ENCODE results near the gene UGT8.

UGT8 gene

GRCh38 chr4:114684462-114684861 is 85.9 kb downstream of the UGT8 start:
- no peak for TF ChIP-seq CTCF (IDR thresholded peaks at IDR 0.05; ENCODE audit: low read depth, low read length, missing control alignments)
- no peak for DNase-seq (ENCODE audit: low read depth)
- no peak overlapping the region for H3K4me3 ChIP-seq (ENCODE audit: low read depth, low read length)
- in situ Hi-C loops (cut with HindIII; ENCODE audit: low sequenced_read_pairs), result no loop called here

GRCh38 chr4:114688059-114688458 is 89.5 kb downstream of the UGT8 start:
- no peak for TF ChIP-seq CTCF (IDR thresholded peaks at IDR 0.05; ENCODE audit: low read depth, low read length, missing control alignments)
- in situ Hi-C loops (cut with HindIII; ENCODE audit: low sequenced_read_pairs), result no loop called here
- no peak for DNase-seq (ENCODE audit: low read depth)
- no peak overlapping the region for H3K4me3 ChIP-seq (ENCODE audit: low read depth, low read length)

- no peak overlapping the region for H3K4me3 ChIP-seq (ENCODE audit: low read depth, low read length)
- in situ Hi-C loops (cut with HindIII; ENCODE audit: low sequenced_read_pairs), result no loop called here
- TF ChIP-seq CTCF (IDR thresholded peaks at IDR 0.05; ENCODE audit: low read depth, low read length, missing control alignments), result no peak
- DNase-seq (ENCODE audit: low read depth), result no peak
Measured at GRCh38 chr4:114690571-114690970, 92.0 kb downstream of the UGT8 start.

DNA sequence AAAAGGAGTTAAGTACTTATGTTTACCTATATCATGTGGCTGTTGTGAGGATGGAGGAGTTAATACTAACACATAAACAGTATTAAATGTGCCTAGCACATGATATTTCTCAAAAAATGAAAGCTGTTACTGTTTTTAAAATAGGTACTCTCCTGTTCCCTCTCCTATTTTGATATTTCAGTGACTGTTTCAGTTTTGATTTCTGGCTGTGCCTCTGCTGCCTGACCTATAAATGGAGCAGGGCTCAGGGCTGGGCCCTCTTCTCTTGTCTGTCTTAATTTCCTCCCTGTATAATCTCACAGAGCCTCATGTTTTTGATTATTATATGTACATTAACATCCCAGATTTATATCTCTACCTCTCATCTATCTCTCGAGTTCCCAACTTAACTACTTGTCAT is 93.3 kb downstream of the UGT8 start:
- no peak for TF ChIP-seq CTCF (IDR thresholded peaks at IDR 0.05; ENCODE audit: low read depth, low read length, missing control alignments)
- no peak for DNase-seq (ENCODE audit: low read depth)
- in situ Hi-C loops (cut with HindIII; ENCODE audit: low sequenced_read_pairs), result no loop called here
- no peak overlapping the region for H3K4me3 ChIP-seq (ENCODE audit: low read depth, low read length)

- no peak for TF ChIP-seq CTCF (IDR thresholded peaks at IDR 0.05; ENCODE audit: low read depth, low read length, missing control alignments)
- H3K4me3 ChIP-seq (ENCODE audit: low read depth, low read length), result no peak overlapping the region
- no peak for DNase-seq (ENCODE audit: low read depth)
- in situ Hi-C loops (cut with HindIII; ENCODE audit: low sequenced_read_pairs), result no loop called here
Measured at GRCh38 chr4:114692958-114693357, 94.4 kb downstream of the UGT8 start.

DNA sequence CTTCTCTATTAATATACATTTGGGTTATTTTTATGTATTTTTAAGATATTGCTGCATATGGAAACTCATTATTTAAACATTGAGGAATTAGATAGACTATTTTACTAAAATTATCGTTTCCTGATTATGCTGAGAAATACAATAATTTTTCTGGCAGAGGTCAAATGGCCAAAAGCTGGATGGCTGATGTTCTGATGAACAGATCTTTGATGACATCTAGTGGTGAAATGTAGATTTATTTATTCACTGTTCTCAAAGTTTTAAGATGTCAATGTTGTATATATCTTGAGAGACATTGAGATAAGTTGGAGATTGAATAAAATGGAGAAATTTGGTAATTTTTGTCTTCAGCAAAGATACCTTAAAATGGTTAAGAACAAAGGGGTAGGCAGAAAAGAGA is 96.2 kb downstream of the UGT8 start:
- in situ Hi-C loops (cut with HindIII; ENCODE audit: low sequenced_read_pairs), result no loop called here
- peak; percentile 40 for TF ChIP-seq CTCF (IDR thresholded peaks at IDR 0.05; ENCODE audit: low read depth, low read length, missing control alignments)
- no peak overlapping the region for H3K4me3 ChIP-seq (ENCODE audit: low read depth, low read length)
- DNase-seq (ENCODE audit: low read depth), result peak; percentile 31

GRCh38 chr4:114698231-114698630 is 99.6 kb downstream of the UGT8 start:
- DNase-seq (ENCODE audit: low read depth), result no peak
- in situ Hi-C loops (cut with HindIII; ENCODE audit: low sequenced_read_pairs), result no loop called here
- H3K4me3 ChIP-seq (ENCODE audit: low read depth, low read length), result no peak overlapping the region
- no peak for TF ChIP-seq CTCF (IDR thresholded peaks at IDR 0.05; ENCODE audit: low read depth, low read length, missing control alignments)

All from astrocyte of the cerebellum (primary cell).